Spleen (tissue), 11 donors: ENCODE results near the gene PDAP1. TPM values are rescaled to one million over a fixed set of nuclear protein-coding genes. Genes with fewer than 3 reads are reported as not detected.
A peak's percentile ranks its signal among the peaks of the same experiment; 100 is the strongest.
"Not testable (repeated sequence)": the region's sequence is repeated elsewhere in the genome, so short reads cannot be mapped to it uniquely, and the experiment has no call there.

Source experiments
- DNase-seq: peaks from one replicate; pipeline ENCODE4 v3.0.0-alpha.2; 2020
- H3K27ac ChIP-seq, 8 donors: fragments of 200-600 bp; sonication (generic) in 7 of 8; 1 replicate in 4 of 8; 2 replicates in 4 of 8; pipeline versions ENCODE4 v1.5.0 to v1.8.0; 2016 to 2021; ENCODE audit warnings: inconsistent platforms in 4 of 8, mild to moderate bottlenecking in 4 of 8, moderate library complexity in 1 of 8
- H3K27me3 ChIP-seq, 7 donors: fragments of 200-600 bp; sonication (generic) in 6 of 7; replicated peaks in 1 of 7; 1 replicate in 4 of 7; 2 replicates in 3 of 7; pipeline versions ENCODE4 v1.5.0 to v1.8.0; 2016 to 2021; ENCODE audit warnings: inconsistent platforms in 3 of 7, mild to moderate bottlenecking in 1 of 7
- H3K36me3 ChIP-seq, 6 donors: fragments of 200-600 bp; sonication (generic) in 5 of 6; 1 replicate in 4 of 6; 2 replicates in 2 of 6; pipeline versions ENCODE4 v1.5.0 to v1.8.0; 2016 to 2021; ENCODE audit warnings: inconsistent platforms in 2 of 6
- H3K4me1 ChIP-seq, 6 donors: fragments of 200-600 bp; sonication (generic) in 5 of 6; 1 replicate in 3 of 6; 2 replicates in 3 of 6; pipeline versions ENCODE4 v1.5.0 to v1.8.0; 2016 to 2021; ENCODE audit warnings: inconsistent platforms in 3 of 6
- H3K4me3 ChIP-seq, 8 donors: fragments of 200-600 bp; sonication (generic) in 7 of 8; 1 replicate in 4 of 8; 2 replicates in 4 of 8; pipeline versions ENCODE4 v1.5.0 to v1.8.0; 2016 to 2021; ENCODE audit warnings: inconsistent platforms in 4 of 8, mild to moderate bottlenecking in 4 of 8, moderate library complexity in 2 of 8
- H3K9me3 ChIP-seq, 8 donors: fragments of 200-600 bp; sonication (generic) in 7 of 8; 1 replicate in 4 of 8; 2 replicates in 4 of 8; pipeline versions ENCODE4 v1.5.0 to v1.8.0; 2016 to 2021; ENCODE audit warnings: inconsistent platforms in 4 of 8
- CTCF ChIP-seq, 11 experiments: fragments of 200-600 bp in 7 of 11; fragments of 450-650 bp in 4 of 11; sonication (generic) in 4 of 11; IDR thresholded peaks in 8 of 11; conservative IDR thresholded peaks in 3 of 11; 1 replicate in 7 of 11; 2 replicates in 4 of 11; pipeline versions ENCODE4 v1.4.0 to v1.8.0; 2016 to 2021; ENCODE audit warnings: antibody characterized with exemption in 11 of 11, inconsistent platforms in 4 of 11, mild to moderate bottlenecking in 1 of 11
- POLR2A ChIP-seq, 3 donors: fragments of 450-650 bp; IDR thresholded peaks; one replicate each; pipeline ENCODE4 v1.5.1; 2017; ENCODE audit warnings: antibody characterized with exemption in 3 of 3, mild to moderate bottlenecking in 1 of 3
- POLR2AphosphoS5 ChIP-seq, 3 donors: sonication (generic); formaldehyde crosslinking; IDR thresholded peaks; one replicate each; pipeline ENCODE4 v1.5.1; 2017; ENCODE audit warnings: antibody characterized with exemption in 3 of 3
- WGBS, 5 donors: extraction: QIAGEN DNeasy Blood & Tissue Kit in 3 of 5; methylation state at CpG; one replicate each; pipeline versions ENCODE4 v1.1.5 to v1.1.7; 2013 to 2018; 5-methylcytosine and 5-hydroxymethylcytosine counted together
- intact Hi-C: fragments of 100-400 bp; cut with DNase I; formaldehyde crosslinking; loops from one replicate; pipeline ENCODE4 v1.15.0; 2023; ENCODE audit warnings: low total_unique reads
- polyA plus RNA-seq, 3 donors: library from polyadenylated mRNA; stranded (reverse); fragments of 200-250 nt; gene quantifications; one replicate each; pipeline ENCODE4 v1.2.1, GENCODE V29; 2013
- total RNA-seq, 7 donors: library from RNA; depleted of rRNA in 3 of 7; stranded (reverse); fragments of >200 nt in 3 of 7; fragmentation: NEBNext Ultra II Directional in 4 of 7; extraction: Animal tissue kit (Norgen Biotek cat#: 25700) in 4 of 7; gene quantifications; one replicate each; pipeline versions ENCODE4 v1.1.0 to v1.2.1, GENCODE V29; 2016 to 2021
- donor health status: healthy with polysubstance abuse.
- donor health status: DM: no; HTN: no; CAD: no; lungs with moderate emphysema.
- donor health status: DM: no; HTN: no; CAD: no.
- donor health status: Bipolar disorder and iron deficiency.
- donor health status: healthy.
- donor health status: DM: no; HTN: no; CAD: no.
- donor health status: DM: yes; HTN: yes; CAD: no.

Gene PDAP1
- total and polyA plus RNA-seq, 10 donors: 28.1 to 117 (median 54.8) TPM

DNA sequence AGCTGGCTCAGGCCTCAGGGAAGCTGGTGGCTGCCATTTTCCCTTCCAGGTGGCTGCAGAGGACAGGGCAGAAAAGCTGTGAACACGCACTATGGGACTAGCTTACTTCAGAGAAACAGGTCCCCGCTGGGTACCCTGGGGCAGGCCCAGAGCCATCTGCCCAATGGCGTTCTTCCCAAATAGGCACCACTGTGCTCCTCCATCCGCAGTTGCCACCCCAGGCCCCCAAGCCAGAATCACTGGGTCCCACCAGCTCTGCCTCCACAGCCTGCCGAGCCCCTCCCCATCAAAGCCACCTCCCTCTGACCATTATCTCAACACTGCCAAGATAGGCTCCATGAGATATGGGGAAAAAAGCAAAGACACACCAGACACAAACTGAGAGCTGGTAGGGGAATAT lies 11.8 kb upstream of the PDAP1 start:
- peaks cover 0 to 5% (median 0%) of the 10 kb centered on the region in 6 donors for H3K4me1 ChIP-seq
- intact Hi-C loops: no loop called here
- 92 to 100% (median 96%) methylated on average over 3 to 5 of the region's 5 CpGs for WGBS, 5 donors

DNA sequence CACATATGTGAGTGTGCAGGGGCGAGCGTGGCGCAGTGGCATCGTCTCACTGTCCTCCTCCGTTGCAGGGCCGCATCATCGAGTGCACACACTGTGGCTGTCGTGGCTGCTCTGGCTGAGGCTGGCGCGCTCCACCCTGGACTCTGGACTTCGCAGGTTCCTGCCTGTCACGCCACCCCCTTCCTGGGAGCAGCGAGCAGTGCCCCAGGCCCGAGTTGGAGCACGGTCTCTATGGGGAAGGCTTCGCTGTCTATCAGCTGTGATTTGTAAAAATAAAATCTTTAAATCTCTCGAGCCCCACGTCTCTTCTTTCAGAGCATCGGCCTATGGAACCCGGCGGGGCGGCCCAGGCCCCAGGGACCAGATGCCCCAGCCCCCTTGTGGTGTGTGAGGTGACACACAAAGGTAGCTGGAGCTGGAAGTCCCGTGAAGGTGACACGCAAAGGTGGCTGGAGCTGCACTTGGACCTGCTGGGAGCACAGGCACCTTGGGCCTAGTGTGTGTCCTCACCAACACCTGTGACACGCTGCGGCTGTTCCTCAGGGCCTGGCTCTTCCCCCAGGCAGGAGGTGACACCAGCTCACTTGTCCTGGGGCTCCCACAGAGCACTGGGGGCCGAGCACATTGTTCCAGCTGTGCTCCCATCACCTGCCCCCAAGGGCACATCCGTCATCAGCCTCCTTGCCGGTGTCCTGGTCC lies 11.1 kb upstream of the PDAP1 start:
- H3K27me3 ChIP-seq: no peaks in the 10 kb centered on the region
- no peak overlapping the region for H3K27ac ChIP-seq
- no peak for DNase-seq
- H3K4me1 ChIP-seq: peaks cover 0 to 7% (median 1%) of the 10 kb centered on the region in 6 donors
- TF ChIP-seq CTCF (IDR thresholded peaks at IDR 0.05 in 8 of 11, conservative IDR thresholded peaks at IDR 0.05 in 3 of 11): no peak
- peak; percentile 3 to 63 (median 34) for TF ChIP-seq POLR2AphosphoS5 (IDR thresholded peaks at IDR 0.05)
- TF ChIP-seq POLR2A (IDR thresholded peaks at IDR 0.05): no peak
- 88 to 94% (median 93%) methylated on average over 21 to 29 of the region's 29 CpGs for WGBS, 5 donors
- intact Hi-C loops: no loop called here
- no peaks in the 10 kb centered on the region for H3K9me3 ChIP-seq
- peaks cover 0 to 100% (median 88%) of the 10 kb centered on the region in 6 donors for H3K36me3 ChIP-seq
- no peak overlapping the region for H3K4me3 ChIP-seq

More for the DNA sequence above, 11.8 kb upstream of the PDAP1 start:
- Histone ChIP-seq H3K36me3 (peaks cover 0 to 100% (median 88%) of the 10 kb centered on the region in 6 donors), H3K4me3 (no peak overlapping the region), H3K27ac (no peak overlapping the region), H3K9me3 (no peaks in the 10 kb centered on the region), H3K27me3 (no peaks in the 10 kb centered on the region)
- TF ChIP-seq CTCF (IDR thresholded peaks at IDR 0.05 in 8 of 11, conservative IDR thresholded peaks at IDR 0.05 in 3 of 11) (no peak), POLR2AphosphoS5 (IDR thresholded peaks at IDR 0.05) (no peak), POLR2A (IDR thresholded peaks at IDR 0.05) (no peak)
- no peak for DNase-seq

DNA sequence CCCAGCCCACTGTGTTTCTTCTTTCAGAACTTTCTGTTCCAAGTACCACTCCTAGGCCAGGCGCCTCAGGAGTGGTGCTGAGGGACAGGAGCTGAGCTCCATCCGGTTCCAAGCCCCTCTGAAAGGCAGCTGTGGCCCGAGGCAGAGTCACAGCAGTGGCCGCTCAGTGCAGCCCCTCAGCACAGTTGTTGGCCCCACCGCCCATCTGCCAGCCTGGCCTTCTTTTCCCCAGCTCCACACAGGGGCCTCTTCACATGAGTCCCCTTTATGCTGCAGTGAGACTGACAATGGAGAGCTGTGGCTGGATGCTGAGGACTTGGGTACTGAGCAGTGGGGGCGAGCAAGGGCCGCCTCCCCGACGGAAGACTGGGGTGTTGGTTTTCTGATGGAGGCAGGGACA lies 9.9 kb upstream of the PDAP1 start:
- H3K9me3 ChIP-seq: no peaks in the 10 kb centered on the region
- no peak for DNase-seq
- WGBS, 5 donors: 91 to 96% (median 94%) methylated on average over 9 of the region's 9 CpGs
- no peak overlapping the region for H3K27ac ChIP-seq
- no peak overlapping the region for H3K4me3 ChIP-seq
- H3K4me1 ChIP-seq: peaks cover 0 to 16% (median 3%) of the 10 kb centered on the region in 6 donors
- TF ChIP-seq CTCF (IDR thresholded peaks at IDR 0.05 in 8 of 11, conservative IDR thresholded peaks at IDR 0.05 in 3 of 11) (no peak), POLR2AphosphoS5 (IDR thresholded peaks at IDR 0.05) (peak in 2 of 3 donors; percentile 4 to 47), POLR2A (IDR thresholded peaks at IDR 0.05) (no peak)
- H3K36me3 ChIP-seq: peaks cover 0 to 100% (median 87%) of the 10 kb centered on the region in 6 donors
- intact Hi-C loops: no loop called here
- no peaks in the 10 kb centered on the region for H3K27me3 ChIP-seq

GRCh38 chr7:99415513-99416127 lies 7.2 kb upstream of the PDAP1 start:
- H3K36me3 ChIP-seq: peaks cover 4 to 100% (median 98%) of the 10 kb centered on the region in 6 donors
- H3K27ac ChIP-seq, H3K27me3 ChIP-seq, H3K9me3 ChIP-seq, intact Hi-C loops, H3K4me3 ChIP-seq, DNase-seq: not testable (repeated sequence)
- 64 to 88% (median 76%) methylated on average over 17 of the region's 17 CpGs for WGBS, 5 donors
- TF ChIP-seq CTCF (IDR thresholded peaks at IDR 0.05 in 8 of 11, conservative IDR thresholded peaks at IDR 0.05 in 3 of 11) (peak in 10 of 11 experiments; percentile 19 to 74 (median 56)), POLR2AphosphoS5 (IDR thresholded peaks at IDR 0.05) (peak in 1 of 3 donors; percentile 21)
- peaks cover 2 to 31% (median 8%) of the 10 kb centered on the region in 6 donors for H3K4me1 ChIP-seq
